ENCODE data around the gene FSD1L.

GRCh38 chr9:105554042-105554441 lies 106.2 kb downstream of the FSD1L start:
- TF ChIP-seq GATA2 (IDR thresholded peaks at IDR 0.05; ENCODE audit: low read depth, low read length) (no peak), GATA3 (IDR thresholded peaks at IDR 0.05; ENCODE audit: low read depth, low read length) (no peak)
